GM19452 (cell line): Measurements from ENCODE around the gene ADAMTS2.

ENCODE experiments used
- ATAC-seq: cut with Tn5 transposase; IDR thresholded peaks from one replicate; pipeline ENCODE4 v1.9.1; 2021; ENCODE audit not compliant: unreplicated experiment

ADAMTS2 gene

GRCh38 chr5:179373101-179373934, 28.1 kb upstream of the ADAMTS2 start:
- ATAC-seq: no peak

- no peak for ATAC-seq
Observed at GRCh38 chr5:179371681-179372680, 26.7 kb upstream of the ADAMTS2 start.

GRCh38 chr5:179371121-179371510, 25.9 kb upstream of the ADAMTS2 start:
- ATAC-seq: no peak

GRCh38 chr5:179370490-179371120, 25.3 kb upstream of the ADAMTS2 start:
- no peak for ATAC-seq

GRCh38 chr5:179369530-179369884, 24.2 kb upstream of the ADAMTS2 start:
- ATAC-seq: no peak

GRCh38 chr5:179368806-179369529, 23.7 kb upstream of the ADAMTS2 start:
- no peak for ATAC-seq

GRCh38 chr5:179368126-179368805, 23.0 kb upstream of the ADAMTS2 start:
- ATAC-seq: no peak

GRCh38 chr5:179367491-179367890, 22.2 kb upstream of the ADAMTS2 start:
- ATAC-seq: no peak

- no peak for ATAC-seq
Observed at GRCh38 chr5:179362355-179362754, 17.1 kb upstream of the ADAMTS2 start.

GRCh38 chr5:179361037-179361603, 15.9 kb upstream of the ADAMTS2 start:
- no peak for ATAC-seq

- no peak for ATAC-seq
Observed at GRCh38 chr5:179357031-179357430, 11.8 kb upstream of the ADAMTS2 start.

- no peak for ATAC-seq
Observed at GRCh38 chr5:179355976-179356974, 11.0 kb upstream of the ADAMTS2 start.

GRCh38 chr5:179354305-179354882, 9.1 kb upstream of the ADAMTS2 start:
- ATAC-seq: no peak

- ATAC-seq: no peak
Observed at GRCh38 chr5:179348843-179349242, 3.6 kb upstream of the ADAMTS2 start.

GRCh38 chr5:179348011-179348530, 2.8 kb upstream of the ADAMTS2 start:
- ATAC-seq: no peak

GRCh38 chr5:179347581-179347980, 2.3 kb upstream of the ADAMTS2 start:
- no peak for ATAC-seq

- ATAC-seq: no peak
Observed at GRCh38 chr5:179346875-179347274, 1.6 kb upstream of the ADAMTS2 start.

- ATAC-seq: no peak
Observed at GRCh38 chr5:179346401-179346800, 1.1 kb upstream of the ADAMTS2 start.
